IMR-90 (cell line): ENCODE results near the gene THAP5. TPM values are rescaled to one million over a fixed set of nuclear protein-coding genes. Genes with fewer than 3 reads are reported as not detected.

Experiments used
- ATAC-seq: fragments of 200-7000 bp; cut with Tn5 transposase; 2 replicates; pipeline ENCODE4 v1.9.1; 2020; ENCODE audit warnings: low read depth, mild to moderate bottlenecking, moderate library complexity
- BruUV-seq: library from RNA; stranded (reverse); fragments of 400-500 nt; replicated peaks from 2 replicates; lab custom pipeline; 2021; lab: Mats Ljungman, UMichigan
- CTCF ChIA-PET: fragments of 300-600 bp; formaldehyde crosslinking; extraction: SDS; loops from one replicate; lab custom pipeline; 2021; ENCODE audit warnings: antibody characterized with exemption; lab: Yijun Ruan, JAX
- POLR2A ChIA-PET: fragments of 300-600 bp; sonication (Branson Sonifier 250); formaldehyde crosslinking; loops from one replicate; lab custom pipeline; 2022; ENCODE audit warnings: antibody characterized with exemption; ENCODE audit not compliant: unreplicated experiment; lab: Charles Lee
- DNase-seq: peaks from one replicate; pipeline ENCODE4 v3.0.0; 2013
- H2AFZ ChIP-seq: replicated peaks from 2 replicates; pipeline ENCODE3; 2013; ENCODE audit warnings: low read length, mild to moderate bottlenecking; ENCODE audit not compliant: poor library complexity
- H2AK5ac ChIP-seq: 2 replicates; pipeline ENCODE4 v1.6.1; 2013; ENCODE audit warnings: low read depth, low read length, inconsistent platforms
- H2AK9ac ChIP-seq: replicated peaks from 2 replicates; pipeline ENCODE3; 2013; ENCODE audit warnings: mild to moderate bottlenecking, low read depth, low read length, moderate library complexity; ENCODE audit not compliant: poor library complexity
- H2BK120ac ChIP-seq: 2 replicates; pipeline ENCODE4 v1.6.1; 2013; ENCODE audit warnings: low read depth, low read length, inconsistent platforms
- H2BK15ac ChIP-seq: 3 replicates; pipeline ENCODE4 v1.6.1; 2013; ENCODE audit warnings: low read depth, low read length, inconsistent platforms
- H2BK20ac ChIP-seq: 2 replicates; pipeline ENCODE4 v1.6.1; 2013; ENCODE audit warnings: low read depth, mild to moderate bottlenecking, inconsistent platforms, low read length, moderate library complexity
- H2BK5ac ChIP-seq: 2 replicates; pipeline ENCODE4 v1.6.1; 2013; ENCODE audit warnings: mild to moderate bottlenecking, low read depth, low read length, inconsistent platforms; ENCODE audit not compliant: poor library complexity, severe bottlenecking
- H3K14ac ChIP-seq: replicated peaks from 2 replicates; pipeline ENCODE4 v1.6.1; 2013; ENCODE audit warnings: low read depth, low read length, inconsistent platforms
- H3K18ac ChIP-seq: 2 replicates; pipeline ENCODE4 v1.6.1; 2013; ENCODE audit warnings: low read depth, low read length, control low read depth
- H3K23ac ChIP-seq: 2 replicates; pipeline ENCODE4 v1.6.1; 2013; ENCODE audit warnings: low read depth, low read length, inconsistent platforms
- H3K27ac ChIP-seq: 2 replicates; pipeline ENCODE4 v1.5.1; 2013; ENCODE audit warnings: mild to moderate bottlenecking, control low read depth, low read length; ENCODE audit not compliant: insufficient read depth
- H3K27me3 ChIP-seq: 2 replicates; pipeline ENCODE4 v1.6.1; 2013; ENCODE audit warnings: low read length; ENCODE audit not compliant: control insufficient read depth, insufficient read depth
- H3K36me3 ChIP-seq: 2 replicates; pipeline ENCODE4 v1.6.1; 2013; ENCODE audit warnings: low read length, mixed read lengths; ENCODE audit not compliant: control insufficient read depth, insufficient read depth
- H3K4ac ChIP-seq: 2 replicates; pipeline ENCODE4 v1.6.1; 2013; ENCODE audit warnings: low read depth, low read length, inconsistent platforms
- H3K4me1 ChIP-seq: 2 replicates; pipeline ENCODE4 v1.6.1; 2013; ENCODE audit warnings: low read length, mixed read lengths; ENCODE audit not compliant: control insufficient read depth, insufficient read depth
- H3K4me2 ChIP-seq: 2 replicates; pipeline ENCODE4 v1.6.1; 2013; ENCODE audit warnings: low read depth, mild to moderate bottlenecking, control low read depth, low read length, moderate library complexity
- H3K4me3 ChIP-seq: 2 replicates; pipeline ENCODE4 v1.5.1; 2013; ENCODE audit warnings: low read depth, mild to moderate bottlenecking, control low read depth, low read length, moderate library complexity; ENCODE audit not compliant: insufficient read depth
- H3K56ac ChIP-seq: 2 replicates; pipeline ENCODE4 v1.6.1; 2013; ENCODE audit warnings: low read length, inconsistent platforms; ENCODE audit not compliant: insufficient read depth; ENCODE audit errors: extremely low read depth
- H3K79me1 ChIP-seq, 2 experiments: 2 replicates each; pipeline ENCODE4 v1.6.1; 2013; ENCODE audit warnings: low read length in 2 of 2, inconsistent platforms in 1 of 2, low read depth in 1 of 2
- H3K9ac ChIP-seq: 2 replicates; pipeline ENCODE4 v1.6.1; 2013; ENCODE audit warnings: low read depth, low read length, control low read depth
- H3K9me1 ChIP-seq: 2 replicates; pipeline ENCODE4 v1.6.1; 2013; ENCODE audit warnings: low read length, inconsistent platforms; ENCODE audit not compliant: insufficient read depth
- H3K9me3 ChIP-seq: 2 replicates; pipeline ENCODE4 v1.6.1; 2013; ENCODE audit warnings: low read length; ENCODE audit not compliant: control insufficient read depth, insufficient read depth
- H4K20me1 ChIP-seq: 2 replicates; pipeline ENCODE4 v1.6.1; 2013; ENCODE audit warnings: low read length, inconsistent platforms; ENCODE audit not compliant: insufficient read depth
- H4K5ac ChIP-seq: 2 replicates; pipeline ENCODE4 v1.6.1; 2013; ENCODE audit warnings: mild to moderate bottlenecking, low read depth, low read length, control low read depth
- H4K8ac ChIP-seq, 2 experiments: 2 replicates each; pipeline ENCODE4 v1.6.1; 2013; ENCODE audit warnings: low read depth in 2 of 2, low read length in 2 of 2, control low read depth in 1 of 2, inconsistent platforms in 1 of 2
- H4K91ac ChIP-seq: 2 replicates; pipeline ENCODE4 v1.6.1; 2013; ENCODE audit warnings: low read depth, low read length, inconsistent platforms; ENCODE audit not compliant: insufficient read depth
- CEBPB ChIP-seq: IDR thresholded peaks from 2 replicates; pipeline ENCODE4 v1.6.1; 2012; ENCODE audit warnings: low read depth, low read length, improper control_type of control experiment
- CTCF ChIP-seq: conservative IDR thresholded peaks from 2 replicates; pipeline ENCODE4 v1.5.1; 2012; ENCODE audit warnings: mild to moderate bottlenecking, low read depth, low read length, improper control_type of control experiment
- ELK1 ChIP-seq: fragments of 150-350 bp; IDR thresholded peaks from 2 replicates; pipeline ENCODE4 v1.6.1; 2016; ENCODE audit warnings: low read depth, mild to moderate bottlenecking, low read length, moderate library complexity, borderline replicate concordance
- FOS ChIP-seq: fragments of 150-350 bp; IDR thresholded peaks from 2 replicates; pipeline ENCODE4 v1.6.1; 2016; ENCODE audit warnings: low read depth, low read length
- MAFK ChIP-seq: IDR thresholded peaks from 2 replicates; pipeline ENCODE4 v1.6.1; 2012; ENCODE audit warnings: low read depth, low read length, improper control_type of control experiment
- MAZ ChIP-seq: IDR thresholded peaks from 2 replicates; pipeline ENCODE4 v1.6.1; 2012; ENCODE audit warnings: low read depth, mild to moderate bottlenecking, low read length, improper control_type of control experiment, moderate library complexity, borderline replicate concordance
- MXI1 ChIP-seq: IDR thresholded peaks from 2 replicates; pipeline ENCODE4 v1.6.1; 2012; ENCODE audit warnings: low read depth, mild to moderate bottlenecking, low read length, moderate library complexity, borderline replicate concordance
- RAD21 ChIP-seq: IDR thresholded peaks from 2 replicates; pipeline ENCODE4 v1.6.1; 2012; ENCODE audit warnings: low read length, improper control_type of control experiment
- RCOR1 ChIP-seq: IDR thresholded peaks from 2 replicates; pipeline ENCODE4 v1.6.1; 2012; ENCODE audit warnings: mild to moderate bottlenecking, low read length, improper control_type of control experiment; ENCODE audit not compliant: insufficient replicate concordance
- USF2 ChIP-seq: fragments of 150-350 bp; IDR thresholded peaks from 2 replicates; pipeline ENCODE4 v1.6.1; 2017; ENCODE audit warnings: mild to moderate bottlenecking, antibody characterized with exemption, low read length, low read depth
- WGBS, 2 experiments: methylation state at CpG; one replicate each; pipeline versions ENCODE4 v1.1.5 to v1.1.7; 2013; ENCODE audit warnings: missing lambda C conversion rate in 2 of 2; ENCODE audit not compliant: insufficient read length in 1 of 2; ENCODE audit errors: extremely low coverage in 2 of 2; 5-methylcytosine and 5-hydroxymethylcytosine counted together
- dilution Hi-C: fragments of 300-500 bp; cut with HindIII; formaldehyde crosslinking; loops from one replicate; pipeline ENCODE4 v1.14.3; 2018; ENCODE audit warnings: low sequenced_read_pairs; ENCODE audit not compliant: unreplicated experiment
- in situ Hi-C: fragments of 300-500 bp; cut with MboI; formaldehyde crosslinking; loops from 3 replicates; pipeline ENCODE4 v1.14.3; 2019; ENCODE audit warnings: low sequenced_read_pairs, inconsistent platforms, mixed read lengths
- intact Hi-C: fragments of 100-400 bp; cut with micrococcal nuclease; formaldehyde crosslinking; loops from 2 replicates; pipeline ENCODE4 v1.10.0; 2022
- polyA plus RNA-seq, 3 experiments: library from polyadenylated mRNA; depleted of rRNA; stranded (reverse); fragments of >200 nt; gene quantifications; 2 replicates each; pipeline ENCODE4 v1.2.3, GENCODE V29; 2012; ENCODE audit warnings: low replicate concordance in 1 of 3
- total RNA-seq: library from RNA; depleted of rRNA; stranded (reverse); fragments of >200 nt; gene quantifications from 2 replicates; pipeline ENCODE4 v1.2.3, GENCODE V29; 2012

The THAP5 gene
- total and polyA plus RNA-seq, 2 of the 4 experiments (the other 2 are of a cell fraction), result 6.7 to 23.7 TPM

GRCh38 chr7:108605559-108606201 lies 36.2 kb upstream of the THAP5 start:
- dilution Hi-C loops (no loop called here), in situ Hi-C loops (loop anchor here (25.0 kb wide), 1 partner anchor 1832 kb away; no protein-coding TSS in a partner anchor), intact Hi-C loops (no loop called here)
- Histone ChIP-seq H2BK120ac (no peak overlapping the region), H3K36me3 (no peaks in the 10 kb centered on the region), H3K79me1 (no peaks in the 10 kb centered on the region), H4K8ac (no peak overlapping the region), H3K56ac (no peak overlapping the region), H2BK20ac (no peak overlapping the region), H3K9ac (no peak overlapping the region), H4K20me1 (no peaks in the 10 kb centered on the region), H3K9me3 (no peaks in the 10 kb centered on the region), H3K4me1 (no peaks in the 10 kb centered on the region), H2BK15ac (no peak overlapping the region), H3K4me2 (no peak overlapping the region), H3K27me3 (no peaks in the 10 kb centered on the region; the same call in 1 of the 2 replicates), H3K18ac (no peak overlapping the region), H3K14ac (no peak overlapping the region), H2AK5ac (no peak overlapping the region), H2BK5ac (no peak overlapping the region), H4K5ac (no peak overlapping the region), H3K4me3 (no peak overlapping the region), H2AK9ac (no peak overlapping the region), H4K91ac (no peak overlapping the region), H3K4ac (no peak overlapping the region), H3K9me1 (no peaks in the 10 kb centered on the region), H3K27ac (no peak overlapping the region), H2AFZ (no peak overlapping the region), H3K23ac (no peak overlapping the region)
- no TSS peak for BruUV-seq
- TF ChIP-seq ELK1 (no peak), MXI1 (no peak), MAFK (no peak), RCOR1 (no peak), USF2 (no peak), MAZ (no peak), FOS (no peak), RAD21 (no peak), CTCF (no peak), CEBPB (no peak)
- no CpG with 5 or more reads among the region's 7 CpGs for WGBS, 2 experiments
- POLR2A ChIA-PET, result no interaction called here
- CTCF ChIA-PET, result interaction anchor here (1.0 kb wide), 1 partner anchor 8 kb away, joined by 3 read pairs; no protein-coding TSS in a partner anchor
- ATAC-seq, result no peak
- peak; percentile 8 for DNase-seq
